ENCODE results near the gene FKBP6.

- TF ChIP-seq CTCF (optimal IDR thresholded peaks at IDR 0.05 in 1 of 3, IDR thresholded peaks at IDR 0.05 in 1 of 3, conservative IDR thresholded peaks at IDR 0.05 in 1 of 3; ENCODE audit: extremely low read depth in 1 of 3, insufficient read depth in 2 of 3, low read length in 3 of 3) (no peak), EZH2 (IDR thresholded peaks at IDR 0.05; ENCODE audit: low read length) (no peak)
These were observed 13.7 kb upstream of the FKBP6 start for GRCh38 chr7:73314271-73314670.

Data from keratinocyte (primary cell).